Prostate gland (tissue), 2 donors: Measurements from ENCODE around the gene ROR1. TPM values are rescaled to one million over a fixed set of nuclear protein-coding genes. Genes with fewer than 3 reads are reported as not detected.

Experiments used
- DNase-seq: peaks from one replicate; pipeline ENCODE4 v3.0.0-alpha.2; 2019; ENCODE audit warnings: low spot score
- H3K27ac ChIP-seq, 2 donors: fragments of 200-600 bp; sonication (generic); 2 replicates each; pipeline ENCODE4 v1.5.1; 2017 to 2019
- H3K27me3 ChIP-seq: fragments of 200-600 bp; sonication (generic); replicated peaks from 2 replicates; pipeline ENCODE4 v1.5.1; 2019; ENCODE audit not compliant: insufficient read depth
- H3K36me3 ChIP-seq, 2 donors: fragments of 200-600 bp; sonication (generic); 1 replicate in 1 of 2; 2 replicates in 1 of 2; pipeline versions ENCODE4 v1.5.1 to v1.8.1; 2017 to 2019
- H3K4me1 ChIP-seq: fragments of 200-600 bp; sonication (generic); replicated peaks from 2 replicates; pipeline ENCODE4 v1.5.1; 2019
- H3K4me3 ChIP-seq, 2 donors: fragments of 200-600 bp; sonication (generic); 2 replicates each; pipeline ENCODE4 v1.5.1; 2017 to 2019
- H3K9me3 ChIP-seq: fragments of 200-600 bp; sonication (generic); 2 replicates; pipeline ENCODE4 v1.5.1; 2017
- CTCF ChIP-seq, 4 experiments: fragments of 200-600 bp in 2 of 4; fragments of 450-650 bp in 2 of 4; sonication (generic) in 2 of 4; IDR thresholded peaks; 1 replicate in 3 of 4; 2 replicates in 1 of 4; pipeline ENCODE4 v1.5.1; 2016 to 2019; ENCODE audit warnings: antibody characterized with exemption in 4 of 4, mild to moderate bottlenecking in 2 of 4, moderate library complexity in 2 of 4
- POLR2A ChIP-seq: fragments of 450-650 bp; IDR thresholded peaks from one replicate; pipeline ENCODE4 v1.6.1; 2016; ENCODE audit warnings: antibody characterized with exemption, mild to moderate bottlenecking
- POLR2AphosphoS5 ChIP-seq: sonication (generic); formaldehyde crosslinking; IDR thresholded peaks from one replicate; pipeline ENCODE4 v1.6.1; 2017; ENCODE audit warnings: antibody characterized with exemption
- WGBS: methylation state at CpG from one replicate; pipeline ENCODE4 v1.1.5; 2018; 5-methylcytosine and 5-hydroxymethylcytosine counted together
- intact Hi-C: fragments of 100-400 bp; cut with DNase I; formaldehyde crosslinking; loops from one replicate; pipeline ENCODE4 v1.14.2; 2022
- total RNA-seq, 2 donors: library from RNA; depleted of rRNA; stranded (reverse); fragments of >200 nt; gene quantifications; one replicate each; pipeline ENCODE4 v1.1.0, GENCODE V29; 2016

ROR1 gene
- total RNA-seq, 2 donors from 2014 or later: 7.3 to 11.1 TPM

- no peaks in the 10 kb centered on the region for H3K36me3 ChIP-seq
- no peak overlapping the region for H3K27ac ChIP-seq
- H3K4me3 ChIP-seq: no peak overlapping the region
- H3K4me1 ChIP-seq: no peaks in the 10 kb centered on the region
- intact Hi-C loops: no loop called here
- H3K9me3 ChIP-seq: no peaks in the 10 kb centered on the region
- no peak for DNase-seq
- TF ChIP-seq POLR2A: no peak
- no peak for TF ChIP-seq POLR2AphosphoS5
- TF ChIP-seq CTCF (IDR thresholded peaks at IDR 0.05): no peak
- no peaks in the 10 kb centered on the region for H3K27me3 ChIP-seq
- 88% methylated on average over 1 of the region's 1 CpG for WGBS
These were observed 203.6 kb downstream of the ROR1 start for GRCh38 chr1:63977466-63977865.

- intact Hi-C loops: no loop called here
- Histone ChIP-seq H3K4me3 (no peak overlapping the region), H3K9me3 (no peaks in the 10 kb centered on the region), H3K27me3 (no peaks in the 10 kb centered on the region), H3K27ac (peak overlapping the region in 1 of 2 donors; percentile 15), H3K4me1 (no peaks in the 10 kb centered on the region), H3K36me3 (no peaks in the 10 kb centered on the region)
- 39% methylated on average over 3 of the region's 3 CpGs for WGBS
- DNase-seq: peak; percentile 67
- TF ChIP-seq POLR2AphosphoS5 (peak; percentile 86), POLR2A (no peak)
These were observed 207.1 kb downstream of the ROR1 start for GRCh38 chr1:63980740-63981407.

GRCh38 chr1:63981408-63981773, 207.6 kb downstream of the ROR1 start:
- H3K9me3 ChIP-seq: no peaks in the 10 kb centered on the region
- no peak for TF ChIP-seq POLR2AphosphoS5
- TF ChIP-seq POLR2A: no peak
- no peak for TF ChIP-seq CTCF (IDR thresholded peaks at IDR 0.05)
- H3K27me3 ChIP-seq: no peaks in the 10 kb centered on the region
- no peak for DNase-seq
- WGBS: 93% methylated on average over 1 of the region's 1 CpG
- no peak overlapping the region for H3K4me3 ChIP-seq
- H3K36me3 ChIP-seq: no peaks in the 10 kb centered on the region
- H3K27ac ChIP-seq: peak overlapping the region in 1 of 2 donors; percentile 15
- no peaks in the 10 kb centered on the region for H3K4me1 ChIP-seq
- intact Hi-C loops: no loop called here

GRCh38 chr1:63982201-63982600, 208.4 kb downstream of the ROR1 start:
- Histone ChIP-seq H3K9me3 (no peaks in the 10 kb centered on the region), H3K4me1 (no peaks in the 10 kb centered on the region), H3K4me3 (no peak overlapping the region), H3K27ac (no peak overlapping the region), H3K27me3 (no peaks in the 10 kb centered on the region), H3K36me3 (no peaks in the 10 kb centered on the region)
- WGBS: 63% methylated on average over 3 of the region's 3 CpGs
- no peak for DNase-seq
- TF ChIP-seq POLR2A: no peak
- TF ChIP-seq CTCF (IDR thresholded peaks at IDR 0.05): no peak
- no peak for TF ChIP-seq POLR2AphosphoS5
- intact Hi-C loops: no loop called here

- no peak overlapping the region for H3K4me3 ChIP-seq
- H3K36me3 ChIP-seq: no peaks in the 10 kb centered on the region
- H3K27me3 ChIP-seq: no peaks in the 10 kb centered on the region
- TF ChIP-seq POLR2AphosphoS5 (no peak), CTCF (IDR thresholded peaks at IDR 0.05) (no peak), POLR2A (no peak)
- no peak for DNase-seq
- no peaks in the 10 kb centered on the region for H3K4me1 ChIP-seq
- intact Hi-C loops: no loop called here
- no peak overlapping the region for H3K27ac ChIP-seq
- H3K9me3 ChIP-seq: no peaks in the 10 kb centered on the region
- 49% methylated on average over 7 of the region's 7 CpGs for WGBS
These were observed 209.8 kb downstream of the ROR1 start for GRCh38 chr1:63983391-63984256.
